NB4 (cell line): ENCODE results near the gene GZMM.

ENCODE experiments used
- DNase-seq: peaks from one replicate; pipeline ENCODE4 v3.0.0; 2010; ENCODE audit warnings: low read depth
- H3K4me3 ChIP-seq: one replicate; pipeline ENCODE4 v1.5.1; 2011; ENCODE audit warnings: mild to moderate bottlenecking, low read depth, low read length, moderate library complexity
- CTCF ChIP-seq: IDR thresholded peaks from one replicate; pipeline ENCODE4 v1.5.1; 2012; ENCODE audit warnings: low read depth, low read length
- MYC ChIP-seq: IDR thresholded peaks from 2 replicates; pipeline ENCODE4 v1.6.1; 2011; ENCODE audit warnings: low read depth, low read length
- POLR2A ChIP-seq: IDR thresholded peaks from 2 replicates; pipeline ENCODE4 v1.6.1; 2011; ENCODE audit warnings: mild to moderate bottlenecking; ENCODE audit not compliant: insufficient read length; ENCODE audit errors: extremely low read depth
- TF ChIP-seq, protein P1 (sequence below): IDR thresholded peaks from 2 replicates; pipeline ENCODE4 v1.6.1; 2011; ENCODE audit warnings: low read depth, low read length

GZMM gene

DNA sequence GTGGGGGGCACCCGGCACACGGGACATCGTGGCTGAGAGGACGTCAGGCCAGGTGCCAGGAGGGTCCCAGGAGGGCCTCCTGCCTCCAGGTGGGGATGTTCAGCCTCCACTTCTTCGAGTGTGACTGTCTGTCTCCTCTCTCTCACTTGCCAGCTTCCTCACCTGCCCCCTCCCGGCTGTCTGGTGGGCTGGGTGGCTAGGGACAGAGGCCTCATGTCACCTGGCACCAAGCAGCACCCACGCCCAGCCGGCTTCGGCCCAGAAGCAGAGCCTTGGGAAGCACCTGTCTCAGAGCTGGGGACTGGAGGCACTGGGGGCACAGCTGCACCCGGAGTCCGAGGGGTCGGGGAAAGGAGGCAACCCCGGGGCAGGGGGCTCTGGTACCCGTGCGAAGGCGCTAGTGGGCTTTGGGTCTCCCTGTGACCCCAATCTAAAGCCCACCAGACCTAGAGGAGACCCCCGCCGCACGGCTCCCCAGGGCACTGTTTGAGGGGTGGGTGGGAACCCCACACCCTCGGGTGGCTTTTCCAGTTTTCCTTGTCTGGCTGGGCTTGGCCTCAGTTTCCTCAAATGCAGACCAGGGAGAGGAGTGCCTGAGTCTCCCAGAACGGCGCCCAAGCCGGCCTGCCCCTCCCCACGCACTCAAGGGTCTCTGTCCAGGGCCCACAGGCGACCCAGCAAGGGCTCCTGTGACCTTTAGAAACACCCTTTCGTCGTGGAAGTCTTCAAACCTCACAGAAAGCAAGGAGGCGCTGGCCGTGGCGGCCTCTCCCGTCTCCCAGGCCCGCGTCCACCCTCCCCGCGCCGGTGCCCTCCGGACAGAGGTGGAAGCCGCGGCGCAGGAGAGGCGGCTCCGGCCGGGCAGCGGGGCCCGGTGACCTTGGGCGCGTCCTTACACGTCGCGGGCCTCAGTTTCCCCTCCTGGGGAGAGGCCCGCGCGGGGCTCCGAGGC, 45.2 kb downstream of the GZMM start:
- H3K4me3 ChIP-seq, result no peak overlapping the region
- no peak for DNase-seq
- TF ChIP-seq POLR2A (no peak), CTCF (no peak)
- TF ChIP-seq, protein P1, sequence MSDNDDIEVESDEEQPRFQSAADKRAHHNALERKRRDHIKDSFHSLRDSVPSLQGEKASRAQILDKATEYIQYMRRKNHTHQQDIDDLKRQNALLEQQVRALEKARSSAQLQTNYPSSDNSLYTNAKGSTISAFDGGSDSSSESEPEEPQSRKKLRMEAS, result no peak

GRCh38 chr19:589693-590395, 46.0 kb downstream of the GZMM start, which contains the start of gene HCN2:
Gene HCN2, plus strand, starts transcription at chr19:589881. Its CDS starts 65 bp downstream, at chr19:589946.
- TF ChIP-seq, protein P1, result no peak
- TF ChIP-seq POLR2A (no peak), MYC (no peak), CTCF (no peak)
- H3K4me3 ChIP-seq, result no peak within 1 kb of the TSS
- no peak for DNase-seq

DNA sequence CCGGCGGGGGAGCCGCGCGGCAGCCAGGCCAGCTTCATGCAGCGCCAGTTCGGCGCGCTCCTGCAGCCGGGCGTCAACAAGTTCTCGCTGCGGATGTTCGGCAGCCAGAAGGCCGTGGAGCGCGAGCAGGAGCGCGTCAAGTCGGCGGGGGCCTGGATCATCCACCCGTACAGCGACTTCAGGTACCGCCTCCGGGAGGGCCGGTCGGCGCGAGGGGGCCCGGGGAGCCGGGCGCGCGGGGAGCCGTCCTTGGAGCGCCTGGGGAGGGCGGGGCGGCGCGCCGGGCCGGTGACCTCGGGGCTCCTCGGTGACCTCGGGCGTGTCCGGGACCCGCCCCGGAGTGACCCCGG, 46.5 kb downstream of the GZMM start:
- no peak overlapping the region for H3K4me3 ChIP-seq
- no peak for DNase-seq
- TF ChIP-seq POLR2A (no peak), CTCF (no peak), MYC (no peak)
- TF ChIP-seq, protein P1, result no peak

GRCh38 chr19:590750-591098, 46.9 kb downstream of the GZMM start:
- no peak for DNase-seq
- no peak overlapping the region for H3K4me3 ChIP-seq

More at GRCh38 chr19:590750-591098, 46.9 kb downstream of the GZMM start:
- TF ChIP-seq, protein P1, result no peak
- TF ChIP-seq POLR2A, result no peak
- no peak for TF ChIP-seq CTCF
- no peak for TF ChIP-seq MYC
